Heart left ventricle (tissue), 16 donors: ENCODE data around the gene SERP2. TPM values are rescaled to one million over a fixed set of nuclear protein-coding genes. Genes with fewer than 3 reads are reported as not detected.

Source experiments
- ATAC-seq, 4 donors: fragments of 200-7000 bp; cut with Tn5 transposase; one replicate each; pipeline ENCODE4 v1.9.1; 2020 to 2022; ENCODE audit warnings: moderate library complexity in 4 of 4, mild to moderate bottlenecking in 3 of 4, moderate number of reproducible peaks in 1 of 4
- DNase-seq, 5 donors: peaks; one replicate each; pipeline ENCODE4 v3.0.0-alpha.2; 2020
- H3K27ac ChIP-seq, 12 donors: fragments of 200-600 bp; sonication (generic) in 4 of 12; one replicate each; pipeline versions ENCODE4 v1.5.0 to v1.8.0; 2016 to 2022; ENCODE audit warnings: mild to moderate bottlenecking in 2 of 12
- H3K27me3 ChIP-seq, 9 donors: fragments of 200-600 bp; sonication (generic) in 2 of 9; one replicate each; pipeline versions ENCODE4 v1.5.1 to v1.8.0; 2016 to 2022; ENCODE audit warnings: mild to moderate bottlenecking in 3 of 9
- H3K36me3 ChIP-seq, 9 donors: fragments of 200-600 bp; sonication (generic) in 2 of 9; one replicate each; pipeline versions ENCODE4 v1.5.0 to v1.8.0; 2018 to 2022; ENCODE audit warnings: mild to moderate bottlenecking in 2 of 9
- H3K4me1 ChIP-seq, 12 donors: fragments of 200-600 bp; sonication (generic) in 4 of 12; one replicate each; pipeline versions ENCODE4 v1.5.0 to v1.8.0; 2016 to 2022; ENCODE audit warnings: mild to moderate bottlenecking in 3 of 12
- H3K4me3 ChIP-seq, 12 donors: fragments of 200-600 bp; sonication (generic) in 4 of 12; one replicate each; pipeline versions ENCODE4 v1.5.0 to v1.8.0; 2017 to 2022; ENCODE audit warnings: mild to moderate bottlenecking in 9 of 12, moderate library complexity in 4 of 12
- H3K9me3 ChIP-seq, 12 donors: fragments of 200-600 bp; sonication (generic) in 4 of 12; one replicate each; pipeline versions ENCODE4 v1.5.0 to v1.8.0; 2016 to 2022; ENCODE audit warnings: mild to moderate bottlenecking in 1 of 12
- POLR2A ChIP-seq, 2 donors: fragments of 450-650 bp; IDR thresholded peaks; one replicate each; pipeline ENCODE4 v1.6.1; 2017; ENCODE audit warnings: antibody characterized with exemption in 2 of 2, mild to moderate bottlenecking in 2 of 2, moderate library complexity in 2 of 2
- WGBS, 4 donors: extraction: QIAGEN DNeasy Blood & Tissue Kit in 2 of 4; methylation state at CpG; one replicate each; pipeline versions ENCODE4 v1.1.5 to v1.1.7; 2013 to 2018; 5-methylcytosine and 5-hydroxymethylcytosine counted together
- intact Hi-C, 10 donors: fragments of 100-400 bp; cut with DNase I; formaldehyde crosslinking; loops; one replicate each; pipeline versions ENCODE4 v1.11.1 to v1.14.2; 2022
- polyA plus RNA-seq, 2 donors: library from polyadenylated mRNA; stranded (reverse); fragments of 200-250 nt; gene quantifications; one replicate each; pipeline ENCODE4 v1.2.3, GENCODE V29; 2013
- total RNA-seq, 9 donors: library from RNA; depleted of rRNA in 2 of 9; stranded (reverse); fragments of >200 nt in 2 of 9; fragmentation: NEBNext Ultra II Directional in 3 of 9; extraction: Animal tissue kit (Norgen Biotek cat#: 25700) in 3 of 9; gene quantifications; one replicate each; pipeline versions ENCODE4 v1.1.0 to v1.2.4, GENCODE V29; 2016 to 2023
- TF ChIP-seq, protein P1 (sequence below), 12 donors: fragments of 200-600 bp; sonication (generic) in 4 of 12; IDR thresholded peaks; one replicate each; pipeline versions ENCODE4 v1.5.0 to v1.8.0; 2018 to 2022; ENCODE audit warnings: antibody characterized with exemption in 12 of 12, mild to moderate bottlenecking in 5 of 12
- donor health status: ischemic (EF 13 %, LVEDD 7.1; RV severe dilation, severe dysfunction).
- donor health status: healthy with polysubstance abuse.
- donor health status: DM: no; HTN: yes; CAD: no.
- donor health status: DM: no; HTN: no; CAD: no.
- donor health status: ischemic (EF 25% LVEDD 6.9; RV normal size, moderate dysfunction).
- donor health status: ischemic (EF 25% LVEDD 5.7; RV mildly dilated, moderate dysfunction).
- donor health status: healthy.
- donor health status: DM: yes; HTN: yes; CAD: no.
- donor health status: ischemic (EF 35%, LVEDD 5.7; RV mildly dilated, moderate dysfunction).
- donor health status: nonischemic (EF 11% LVEDD 7.7; RV severe dilation, severe dysfunction).
- donor health status: DM: yes; HTN: yes; CAD: no.
- donor health status: PGD.
- donor health status: ischemic (EF 29% LVEDD 5.4; RV normal size, mild dysfunction).
- donor health status: nonischemic (EF 23%, LVEDD 6.1; RV moderate dilation, normal function).

SERP2 gene
- total and polyA plus RNA-seq, 11 donors: 9.6 to 16.6 (median 12.9) TPM

DNA sequence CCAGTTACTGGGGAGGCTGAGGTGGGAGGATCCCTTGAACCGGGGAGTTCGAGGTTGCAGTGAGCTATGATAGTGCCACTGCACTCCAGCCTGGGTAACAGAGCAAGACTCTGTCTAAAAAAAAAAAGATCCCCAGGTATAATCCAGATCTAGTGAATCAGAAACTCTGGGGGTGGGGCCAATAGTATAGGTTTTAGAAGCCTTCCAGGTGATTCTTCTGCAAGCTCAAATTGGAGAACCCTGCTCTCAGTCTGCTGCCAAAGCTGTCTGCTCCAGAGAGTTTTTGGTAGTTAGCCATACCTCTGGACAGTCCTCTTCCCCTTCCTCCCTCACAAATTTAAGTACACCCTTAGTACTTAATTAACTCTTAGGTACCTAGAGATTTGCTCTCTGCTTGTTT is 28.0 kb downstream of the SERP2 start:
- Histone ChIP-seq H3K4me3 (no peak overlapping the region), H3K9me3 (no peaks in the 10 kb centered on the region), H3K36me3 (no peaks in the 10 kb centered on the region), H3K27me3 (no peaks in the 10 kb centered on the region), H3K4me1 (peaks cover 0 to 14% (median 0%) of the 10 kb centered on the region in 12 donors), H3K27ac (no peak overlapping the region)
- ATAC-seq (no peak), DNase-seq (no peak)
- no peak for TF ChIP-seq POLR2A (IDR thresholded peaks at IDR 0.05)
- TF ChIP-seq, protein P1, sequence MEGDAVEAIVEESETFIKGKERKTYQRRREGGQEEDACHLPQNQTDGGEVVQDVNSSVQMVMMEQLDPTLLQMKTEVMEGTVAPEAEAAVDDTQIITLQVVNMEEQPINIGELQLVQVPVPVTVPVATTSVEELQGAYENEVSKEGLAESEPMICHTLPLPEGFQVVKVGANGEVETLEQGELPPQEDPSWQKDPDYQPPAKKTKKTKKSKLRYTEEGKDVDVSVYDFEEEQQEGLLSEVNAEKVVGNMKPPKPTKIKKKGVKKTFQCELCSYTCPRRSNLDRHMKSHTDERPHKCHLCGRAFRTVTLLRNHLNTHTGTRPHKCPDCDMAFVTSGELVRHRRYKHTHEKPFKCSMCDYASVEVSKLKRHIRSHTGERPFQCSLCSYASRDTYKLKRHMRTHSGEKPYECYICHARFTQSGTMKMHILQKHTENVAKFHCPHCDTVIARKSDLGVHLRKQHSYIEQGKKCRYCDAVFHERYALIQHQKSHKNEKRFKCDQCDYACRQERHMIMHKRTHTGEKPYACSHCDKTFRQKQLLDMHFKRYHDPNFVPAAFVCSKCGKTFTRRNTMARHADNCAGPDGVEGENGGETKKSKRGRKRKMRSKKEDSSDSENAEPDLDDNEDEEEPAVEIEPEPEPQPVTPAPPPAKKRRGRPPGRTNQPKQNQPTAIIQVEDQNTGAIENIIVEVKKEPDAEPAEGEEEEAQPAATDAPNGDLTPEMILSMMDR (IDR thresholded peaks at IDR 0.05): no peak
- 51 to 96% (median 85%) methylated on average over 2 of the region's 2 CpGs for WGBS, 4 donors
- intact Hi-C loops: no loop called here

DNA sequence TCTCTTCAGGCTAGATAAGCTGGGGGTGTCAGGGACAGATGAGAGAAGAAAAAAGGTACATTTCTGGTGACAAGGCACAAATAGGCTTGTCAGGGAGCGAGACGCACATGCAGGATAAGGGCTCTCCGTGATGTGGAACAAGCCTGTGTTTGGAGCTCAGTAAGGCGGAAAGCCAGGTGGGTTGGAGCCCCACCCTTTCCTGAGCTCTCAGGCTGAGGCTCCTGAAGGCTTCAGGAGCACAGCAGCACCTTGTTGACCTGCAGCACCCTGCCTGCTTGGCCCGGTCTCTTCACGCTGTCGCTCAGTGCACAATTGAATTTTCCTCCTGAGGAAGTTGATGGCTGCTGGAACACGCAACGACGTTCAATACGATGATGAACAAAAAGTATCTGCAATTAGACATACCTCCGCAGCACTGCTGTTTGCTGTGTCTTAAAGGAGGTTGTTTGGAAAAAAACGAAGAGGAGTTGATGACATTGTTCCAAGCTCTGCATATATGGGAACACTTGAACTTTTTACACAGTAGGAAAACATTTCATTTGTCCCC is 29.3 kb downstream of the SERP2 start:
- no peak overlapping the region for H3K4me3 ChIP-seq
- TF ChIP-seq, protein P1 (IDR thresholded peaks at IDR 0.05): no peak
- TF ChIP-seq POLR2A (IDR thresholded peaks at IDR 0.05): no peak
- H3K27ac ChIP-seq: no peak overlapping the region
- peaks cover 0 to 8% (median 0%) of the 10 kb centered on the region in 12 donors for H3K4me1 ChIP-seq
- no peaks in the 10 kb centered on the region for H3K36me3 ChIP-seq
- WGBS, 4 donors: 76 to 88% (median 85%) methylated on average over 13 of the region's 13 CpGs
- H3K9me3 ChIP-seq: no peaks in the 10 kb centered on the region
- ATAC-seq: no peak
- H3K27me3 ChIP-seq: no peaks in the 10 kb centered on the region
- DNase-seq: no peak
- intact Hi-C loops: no loop called here

DNA sequence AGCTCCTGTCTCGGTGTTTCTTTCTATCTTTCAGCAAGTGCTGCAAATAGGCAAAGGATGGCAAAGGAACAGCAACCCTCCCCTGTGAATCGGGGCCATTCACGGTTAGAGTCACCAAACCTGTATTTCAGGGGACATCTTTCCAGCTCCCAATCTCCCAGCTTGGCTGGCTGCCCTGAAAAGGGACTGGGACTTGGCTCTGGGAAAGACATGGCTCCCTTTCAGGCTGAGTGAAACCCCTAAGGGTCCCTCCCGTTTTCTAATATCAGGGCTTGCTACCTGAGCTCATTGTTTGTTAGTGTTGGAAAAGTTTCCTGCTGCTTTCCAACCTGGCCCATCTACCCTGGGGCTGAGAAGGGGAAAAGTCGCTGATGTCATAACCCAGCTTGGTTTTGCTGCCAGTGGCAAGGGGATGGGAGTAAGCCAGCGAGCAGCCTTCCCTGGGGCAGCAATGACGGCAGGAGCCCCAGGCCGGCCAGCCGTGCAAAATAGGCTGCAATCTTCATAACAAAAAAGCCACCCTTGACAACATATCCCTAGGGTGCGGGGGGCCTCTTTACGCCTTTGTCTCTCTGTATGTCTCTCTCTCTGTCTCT is 29.9 kb downstream of the SERP2 start:
- H3K4me1 ChIP-seq: peaks cover 0 to 8% (median 0%) of the 10 kb centered on the region in 12 donors
- DNase-seq: no peak
- no peaks in the 10 kb centered on the region for H3K36me3 ChIP-seq
- intact Hi-C loops: no loop called here
- H3K27me3 ChIP-seq: no peaks in the 10 kb centered on the region
- no peak overlapping the region for H3K4me3 ChIP-seq
- no peak overlapping the region for H3K27ac ChIP-seq
- no peaks in the 10 kb centered on the region for H3K9me3 ChIP-seq
- 65 to 82% (median 69%) methylated on average over 11 of the region's 11 CpGs for WGBS, 4 donors
- TF ChIP-seq POLR2A (IDR thresholded peaks at IDR 0.05): no peak
- TF ChIP-seq, protein P1 (IDR thresholded peaks at IDR 0.05): no peak
- ATAC-seq: no peak

DNA sequence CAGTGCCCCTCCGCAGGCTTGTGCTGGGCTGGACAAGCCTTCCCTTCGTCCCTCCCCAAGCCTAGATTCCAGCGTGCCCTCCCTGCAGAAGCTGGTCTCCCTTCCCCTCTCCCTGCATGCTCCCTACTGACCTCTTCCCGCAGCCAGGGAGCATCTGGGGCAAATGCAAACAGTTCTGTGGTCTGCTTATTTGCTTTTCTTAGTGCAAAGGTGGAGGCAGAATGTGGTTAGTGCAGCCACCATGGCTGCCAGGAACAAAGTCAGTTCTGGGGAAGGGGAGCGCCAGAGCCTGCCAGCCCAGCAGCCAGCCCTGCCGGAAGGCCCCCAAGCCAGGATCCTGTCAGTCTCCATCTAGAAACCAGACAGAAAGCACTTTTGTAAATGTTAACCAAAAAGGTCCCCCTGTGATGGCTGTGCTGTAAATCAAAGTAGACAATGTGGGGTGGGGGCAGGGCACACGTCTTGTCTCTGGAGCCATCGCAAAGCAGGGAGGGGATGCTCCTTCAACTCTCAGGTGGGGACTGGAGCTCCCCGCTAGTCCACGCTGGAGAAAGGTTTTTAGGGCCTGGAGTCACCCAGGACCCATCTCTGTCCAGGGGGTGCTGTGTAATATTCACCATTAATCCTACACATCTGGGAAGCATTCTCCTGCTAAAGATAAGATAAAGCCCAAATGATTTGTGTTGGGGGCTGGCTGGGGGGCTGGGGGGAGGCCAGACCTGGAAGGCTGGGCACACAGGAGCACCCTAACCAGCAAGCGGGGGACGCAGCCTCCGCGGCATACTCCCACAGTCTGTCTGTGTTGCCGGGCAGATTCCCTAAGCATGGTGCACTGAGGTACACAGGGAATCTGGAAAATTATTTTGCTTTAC is 30.9 kb downstream of the SERP2 start:
- intact Hi-C loops: no loop called here
- peaks cover 0 to 8% (median 0%) of the 10 kb centered on the region in 12 donors for H3K4me1 ChIP-seq
- no peak for DNase-seq
- H3K4me3 ChIP-seq: no peak overlapping the region
- WGBS, 4 donors: 83 to 86% (median 84%) methylated on average over 15 of the region's 15 CpGs
- TF ChIP-seq, protein P1 (IDR thresholded peaks at IDR 0.05): no peak
- no peak for TF ChIP-seq POLR2A (IDR thresholded peaks at IDR 0.05)
- H3K9me3 ChIP-seq: no peaks in the 10 kb centered on the region
- no peaks in the 10 kb centered on the region for H3K27me3 ChIP-seq
- no peak overlapping the region for H3K27ac ChIP-seq
- no peaks in the 10 kb centered on the region for H3K36me3 ChIP-seq
- ATAC-seq: no peak
